WTC11 (cell line): Measurements from ENCODE around the gene RIC8A. TPM values are rescaled to one million over a fixed set of nuclear protein-coding genes. Genes with fewer than 3 reads are reported as not detected.

ENCODE experiments used
- ATAC-seq: fragments of 200-7000 bp; cut with Tn5 transposase; 2 replicates; pipeline ENCODE4 v1.10.0; 2021; ENCODE audit warnings: mild to moderate bottlenecking, moderate library complexity
- CTCF ChIA-PET: fragments of 300-600 bp; sonication (Branson Sonifier 250); formaldehyde crosslinking; loops from one replicate; lab custom pipeline; 2021; ENCODE audit warnings: antibody characterized with exemption; lab: Charles Lee
- POLR2A ChIA-PET: fragments of 350-600 bp; sonication (Branson Sonifier 250); formaldehyde crosslinking; loops from one replicate; lab custom pipeline; 2021; ENCODE audit warnings: antibody characterized with exemption; lab: Charles Lee
- DNase-seq: peaks from one replicate; pipeline ENCODE4 v3.0.0; 2021; ENCODE audit warnings: low spot score
- H3K27ac Mint-ChIP-seq: 2 replicates; pipeline ENCODE4 v1.8.0; 2021; ENCODE audit warnings: mixed read lengths
- H3K27me3 Mint-ChIP-seq: 2 replicates; pipeline ENCODE4 v1.8.0; 2021; ENCODE audit warnings: low read depth, mild to moderate bottlenecking, moderate library complexity, mixed read lengths
- H3K36me3 Mint-ChIP-seq: 2 replicates; pipeline ENCODE4 v1.8.0; 2021; ENCODE audit warnings: mixed read lengths
- H3K4me1 Mint-ChIP-seq: 2 replicates; pipeline ENCODE4 v1.8.0; 2022; ENCODE audit warnings: mixed read lengths
- H3K4me3 Mint-ChIP-seq: 2 replicates; pipeline ENCODE4 v1.8.0; 2021; ENCODE audit warnings: mild to moderate bottlenecking, moderate library complexity, mixed read lengths
- H3K9me3 Mint-ChIP-seq: 2 replicates; pipeline ENCODE4 v1.8.0; 2021; ENCODE audit warnings: mixed read lengths
- ATF1 ChIP-seq: sonication (generic); formaldehyde crosslinking; IDR thresholded peaks from 2 replicates; pipeline ENCODE4 v1.8.1; 2023; ENCODE audit warnings: mild to moderate bottlenecking, moderate library complexity, missing genetic modification reagents
- CBFB ChIP-seq: sonication (generic); formaldehyde crosslinking; IDR thresholded peaks from 2 replicates; pipeline ENCODE4 v1.8.1; 2022; ENCODE audit warnings: mild to moderate bottlenecking, low read depth, missing genetic modification reagents
- CREM ChIP-seq: sonication (generic); formaldehyde crosslinking; IDR thresholded peaks from 2 replicates; pipeline ENCODE4 v1.8.1; 2022; ENCODE audit warnings: mild to moderate bottlenecking, missing genetic modification reagents, moderate library complexity
- FOXJ3 ChIP-seq: sonication (generic); formaldehyde crosslinking; IDR thresholded peaks from 2 replicates; pipeline ENCODE4 v1.9.0; 2021; ENCODE audit warnings: missing genetic modification reagents, mild to moderate bottlenecking, borderline replicate concordance
- HMGA2 ChIP-seq: fragments of 250-450 bp; sonication (Bioruptor Pico); IDR thresholded peaks from 2 replicates; pipeline ENCODE4 v1.4.0; 2021; ENCODE audit warnings: mild to moderate bottlenecking, moderate library complexity
- JAZF1 ChIP-seq: fragments of 250-450 bp; sonication (Bioruptor Pico); IDR thresholded peaks from 2 replicates; pipeline ENCODE4 v1.9.0; 2021; ENCODE audit warnings: moderate library complexity, mild to moderate bottlenecking, inconsistent platforms
- KAT7 ChIP-seq: sonication (generic); formaldehyde crosslinking; IDR thresholded peaks from 2 replicates; pipeline ENCODE4 v1.8.1; 2023; ENCODE audit warnings: missing genetic modification reagents, mild to moderate bottlenecking, borderline replicate concordance
- MYBL2 ChIP-seq: sonication (generic); formaldehyde crosslinking; IDR thresholded peaks from 2 replicates; pipeline ENCODE4 v1.8.1; 2023; ENCODE audit warnings: mild to moderate bottlenecking, moderate library complexity, missing genetic modification reagents
- NR1H2 ChIP-seq: sonication (generic); formaldehyde crosslinking; IDR thresholded peaks from 2 replicates; pipeline ENCODE4 v1.9.0; 2021; ENCODE audit warnings: mild to moderate bottlenecking, moderate library complexity, missing genetic modification reagents
- NR2C2 ChIP-seq: sonication (generic); formaldehyde crosslinking; IDR thresholded peaks from 2 replicates; pipeline ENCODE4 v1.8.0; 2022; ENCODE audit warnings: mild to moderate bottlenecking, missing genetic modification reagents
- PRRX2 ChIP-seq: fragments of 250-450 bp; sonication (Bioruptor Pico); IDR thresholded peaks from 2 replicates; pipeline ENCODE4 v1.8.0; 2021; ENCODE audit warnings: mild to moderate bottlenecking
- RORB ChIP-seq: fragments of 250-450 bp; sonication (Bioruptor Pico); IDR thresholded peaks from 2 replicates; pipeline ENCODE4 v1.9.0; 2021; ENCODE audit warnings: mild to moderate bottlenecking
- TP53 ChIP-seq: sonication (generic); formaldehyde crosslinking; IDR thresholded peaks from 2 replicates; pipeline ENCODE4 v1.8.1; 2023; ENCODE audit warnings: mild to moderate bottlenecking, missing genetic modification reagents
- ZNF138 ChIP-seq: sonication (generic); formaldehyde crosslinking; conservative IDR thresholded peaks from 2 replicates; pipeline ENCODE4 v1.8.1; 2022; ENCODE audit warnings: mild to moderate bottlenecking, moderate library complexity, missing genetic modification reagents
- ZNF219 ChIP-seq: sonication (generic); formaldehyde crosslinking; IDR thresholded peaks from 2 replicates; pipeline ENCODE4 v1.8.0; 2023; ENCODE audit warnings: missing genetic modification reagents, mild to moderate bottlenecking, borderline replicate concordance
- ZNF416 ChIP-seq: fragments of 250-450 bp; sonication (Bioruptor Pico); IDR thresholded peaks from 2 replicates; pipeline ENCODE4 v1.9.0; 2021; ENCODE audit warnings: mild to moderate bottlenecking, inconsistent platforms
- total RNA-seq: library from RNA; stranded (reverse); gene quantifications from 3 replicates; pipeline ENCODE4 v1.2.3, GENCODE V29; 2021
- TF ChIP-seq, protein P1 (sequence below): sonication (generic); formaldehyde crosslinking; IDR thresholded peaks from 2 replicates; pipeline ENCODE4 v1.8.0; 2023; ENCODE audit warnings: mild to moderate bottlenecking, missing genetic modification reagents
- TF ChIP-seq, protein P2 (sequence below): sonication (generic); formaldehyde crosslinking; IDR thresholded peaks from 2 replicates; pipeline ENCODE4 v1.8.0; 2022; ENCODE audit warnings: missing genetic modification reagents
- TF ChIP-seq, protein P3 (sequence below): sonication (generic); formaldehyde crosslinking; IDR thresholded peaks from 2 replicates; pipeline ENCODE4 v1.8.1; 2023; ENCODE audit warnings: mild to moderate bottlenecking, moderate library complexity, missing genetic modification reagents
- TF ChIP-seq, protein P4 (sequence below): sonication (generic); formaldehyde crosslinking; IDR thresholded peaks from 2 replicates; pipeline ENCODE4 v1.8.1; 2023; ENCODE audit warnings: mild to moderate bottlenecking, missing genetic modification reagents
- TF ChIP-seq, protein P5 (sequence below): fragments of 250-450 bp; sonication (Bioruptor Pico); IDR thresholded peaks from 2 replicates; pipeline ENCODE4 v1.8.0; 2021; ENCODE audit warnings: mild to moderate bottlenecking

Gene RIC8A
- total RNA-seq, 1 experiment from 2014 or later: 68.3 TPM

DNA sequence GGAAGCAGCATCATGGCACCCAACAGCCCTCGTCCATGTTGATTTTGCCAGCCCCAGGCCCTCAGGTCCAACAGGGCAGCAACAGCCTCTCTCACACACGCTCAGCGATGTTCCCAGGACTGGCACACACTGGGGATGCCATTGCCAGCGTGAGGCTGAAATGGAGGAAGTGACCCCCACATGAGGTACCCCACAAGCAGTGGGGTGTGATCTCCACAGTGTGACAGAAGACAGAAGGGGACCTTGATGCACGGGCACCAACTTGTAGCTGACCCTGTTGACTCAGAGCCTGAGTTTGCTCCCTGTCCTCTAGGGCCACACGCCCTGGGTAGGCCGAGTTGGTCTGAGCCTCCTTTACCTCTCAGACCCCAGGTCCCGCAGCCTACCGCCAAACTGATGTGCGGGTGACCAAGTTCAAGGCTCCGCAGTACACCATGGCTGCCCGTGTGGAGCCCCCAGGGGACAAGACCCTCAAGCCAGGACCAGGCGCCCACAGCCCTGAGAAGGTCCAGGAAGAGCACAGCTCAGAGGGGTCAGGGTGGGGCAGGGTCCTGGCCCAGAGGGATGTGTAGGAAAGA lies 8.4 kb upstream of the RIC8A start (continued):
- TF ChIP-seq, protein P1, sequence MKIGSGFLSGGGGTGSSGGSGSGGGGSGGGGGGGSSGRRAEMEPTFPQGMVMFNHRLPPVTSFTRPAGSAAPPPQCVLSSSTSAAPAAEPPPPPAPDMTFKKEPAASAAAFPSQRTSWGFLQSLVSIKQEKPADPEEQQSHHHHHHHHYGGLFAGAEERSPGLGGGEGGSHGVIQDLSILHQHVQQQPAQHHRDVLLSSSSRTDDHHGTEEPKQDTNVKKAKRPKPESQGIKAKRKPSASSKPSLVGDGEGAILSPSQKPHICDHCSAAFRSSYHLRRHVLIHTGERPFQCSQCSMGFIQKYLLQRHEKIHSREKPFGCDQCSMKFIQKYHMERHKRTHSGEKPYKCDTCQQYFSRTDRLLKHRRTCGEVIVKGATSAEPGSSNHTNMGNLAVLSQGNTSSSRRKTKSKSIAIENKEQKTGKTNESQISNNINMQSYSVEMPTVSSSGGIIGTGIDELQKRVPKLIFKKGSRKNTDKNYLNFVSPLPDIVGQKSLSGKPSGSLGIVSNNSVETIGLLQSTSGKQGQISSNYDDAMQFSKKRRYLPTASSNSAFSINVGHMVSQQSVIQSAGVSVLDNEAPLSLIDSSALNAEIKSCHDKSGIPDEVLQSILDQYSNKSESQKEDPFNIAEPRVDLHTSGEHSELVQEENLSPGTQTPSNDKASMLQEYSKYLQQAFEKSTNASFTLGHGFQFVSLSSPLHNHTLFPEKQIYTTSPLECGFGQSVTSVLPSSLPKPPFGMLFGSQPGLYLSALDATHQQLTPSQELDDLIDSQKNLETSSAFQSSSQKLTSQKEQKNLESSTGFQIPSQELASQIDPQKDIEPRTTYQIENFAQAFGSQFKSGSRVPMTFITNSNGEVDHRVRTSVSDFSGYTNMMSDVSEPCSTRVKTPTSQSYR (CRISPR knock-in tag): no peak
- TF ChIP-seq NR2C2 (CRISPR knock-in tag): no peak
- TF ChIP-seq, protein P2, sequence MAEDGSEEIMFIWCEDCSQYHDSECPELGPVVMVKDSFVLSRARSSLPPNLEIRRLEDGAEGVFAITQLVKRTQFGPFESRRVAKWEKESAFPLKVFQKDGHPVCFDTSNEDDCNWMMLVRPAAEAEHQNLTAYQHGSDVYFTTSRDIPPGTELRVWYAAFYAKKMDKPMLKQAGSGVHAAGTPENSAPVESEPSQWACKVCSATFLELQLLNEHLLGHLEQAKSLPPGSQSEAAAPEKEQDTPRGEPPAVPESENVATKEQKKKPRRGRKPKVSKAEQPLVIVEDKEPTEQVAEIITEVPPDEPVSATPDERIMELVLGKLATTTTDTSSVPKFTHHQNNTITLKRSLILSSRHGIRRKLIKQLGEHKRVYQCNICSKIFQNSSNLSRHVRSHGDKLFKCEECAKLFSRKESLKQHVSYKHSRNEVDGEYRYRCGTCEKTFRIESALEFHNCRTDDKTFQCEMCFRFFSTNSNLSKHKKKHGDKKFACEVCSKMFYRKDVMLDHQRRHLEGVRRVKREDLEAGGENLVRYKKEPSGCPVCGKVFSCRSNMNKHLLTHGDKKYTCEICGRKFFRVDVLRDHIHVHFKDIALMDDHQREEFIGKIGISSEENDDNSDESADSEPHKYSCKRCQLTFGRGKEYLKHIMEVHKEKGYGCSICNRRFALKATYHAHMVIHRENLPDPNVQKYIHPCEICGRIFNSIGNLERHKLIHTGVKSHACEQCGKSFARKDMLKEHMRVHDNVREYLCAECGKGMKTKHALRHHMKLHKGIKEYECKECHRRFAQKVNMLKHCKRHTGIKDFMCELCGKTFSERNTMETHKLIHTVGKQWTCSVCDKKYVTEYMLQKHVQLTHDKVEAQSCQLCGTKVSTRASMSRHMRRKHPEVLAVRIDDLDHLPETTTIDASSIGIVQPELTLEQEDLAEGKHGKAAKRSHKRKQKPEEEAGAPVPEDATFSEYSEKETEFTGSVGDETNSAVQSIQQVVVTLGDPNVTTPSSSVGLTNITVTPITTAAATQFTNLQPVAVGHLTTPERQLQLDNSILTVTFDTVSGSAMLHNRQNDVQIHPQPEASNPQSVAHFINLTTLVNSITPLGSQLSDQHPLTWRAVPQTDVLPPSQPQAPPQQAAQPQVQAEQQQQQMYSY (CRISPR knock-in tag): no peak
- TF ChIP-seq, protein P3, sequence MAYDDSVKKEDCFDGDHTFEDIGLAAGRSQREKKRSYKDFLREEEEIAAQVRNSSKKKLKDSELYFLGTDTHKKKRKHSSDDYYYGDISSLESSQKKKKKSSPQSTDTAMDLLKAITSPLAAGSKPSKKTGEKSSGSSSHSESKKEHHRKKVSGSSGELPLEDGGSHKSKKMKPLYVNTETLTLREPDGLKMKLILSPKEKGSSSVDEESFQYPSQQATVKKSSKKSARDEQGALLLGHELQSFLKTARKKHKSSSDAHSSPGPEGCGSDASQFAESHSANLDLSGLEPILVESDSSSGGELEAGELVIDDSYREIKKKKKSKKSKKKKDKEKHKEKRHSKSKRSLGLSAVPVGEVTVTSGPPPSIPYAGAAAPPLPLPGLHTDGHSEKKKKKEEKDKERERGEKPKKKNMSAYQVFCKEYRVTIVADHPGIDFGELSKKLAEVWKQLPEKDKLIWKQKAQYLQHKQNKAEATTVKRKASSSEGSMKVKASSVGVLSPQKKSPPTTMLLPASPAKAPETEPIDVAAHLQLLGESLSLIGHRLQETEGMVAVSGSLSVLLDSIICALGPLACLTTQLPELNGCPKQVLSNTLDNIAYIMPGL (CRISPR knock-in tag): no peak
- no peak for TF ChIP-seq HMGA2 (CRISPR knock-in tag)
- TF ChIP-seq KAT7: no peak
- TF ChIP-seq, protein P4, sequence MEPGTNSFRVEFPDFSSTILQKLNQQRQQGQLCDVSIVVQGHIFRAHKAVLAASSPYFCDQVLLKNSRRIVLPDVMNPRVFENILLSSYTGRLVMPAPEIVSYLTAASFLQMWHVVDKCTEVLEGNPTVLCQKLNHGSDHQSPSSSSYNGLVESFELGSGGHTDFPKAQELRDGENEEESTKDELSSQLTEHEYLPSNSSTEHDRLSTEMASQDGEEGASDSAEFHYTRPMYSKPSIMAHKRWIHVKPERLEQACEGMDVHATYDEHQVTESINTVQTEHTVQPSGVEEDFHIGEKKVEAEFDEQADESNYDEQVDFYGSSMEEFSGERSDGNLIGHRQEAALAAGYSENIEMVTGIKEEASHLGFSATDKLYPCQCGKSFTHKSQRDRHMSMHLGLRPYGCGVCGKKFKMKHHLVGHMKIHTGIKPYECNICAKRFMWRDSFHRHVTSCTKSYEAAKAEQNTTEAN (CRISPR knock-in tag): no peak
- TF ChIP-seq ZNF219: no peak
- TF ChIP-seq CBFB: no peak
- no peak for TF ChIP-seq NR1H2 (CRISPR knock-in tag)

DNA sequence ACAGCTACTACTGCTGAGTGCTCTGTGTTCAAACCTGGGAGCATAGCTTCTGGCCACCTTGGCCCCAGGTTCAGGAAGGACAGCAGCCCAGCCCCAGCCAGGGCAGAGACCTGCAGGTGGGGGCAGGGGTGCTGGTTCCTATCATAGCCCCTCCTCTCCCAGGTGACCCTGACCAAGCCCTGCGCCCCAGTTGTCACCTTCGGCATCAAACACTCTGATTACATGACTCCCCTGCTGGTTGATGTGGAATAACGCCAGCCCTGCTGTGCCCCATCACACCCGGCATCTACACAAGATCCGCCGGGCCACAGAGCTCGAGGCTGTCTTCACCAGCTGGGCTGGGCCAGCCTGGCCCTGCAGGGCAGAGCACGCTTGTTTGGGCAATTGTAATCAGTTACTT lies 7.7 kb upstream of the RIC8A start:
- ATAC-seq (peak; percentile 43), DNase-seq (no peak)
- Mint-ChIP-seq H3K27ac (no peak overlapping the region), H3K9me3 (no peaks in the 10 kb centered on the region), H3K4me3 (no peak overlapping the region)
- ChIA-PET POLR2A (no interaction called here), CTCF (interaction anchor here (0.8 to 1.6 kb wide), 4 partner anchors 35 to 208 kb away, joined by 3 to 5 read pairs (median 4); no protein-coding TSS in a partner anchor)
- TF ChIP-seq FOXJ3 (CRISPR knock-in tag) (no peak), MYBL2 (CRISPR knock-in tag) (no peak), JAZF1 (CRISPR knock-in tag) (no peak), PRRX2 (no peak), HMGA2 (CRISPR knock-in tag) (no peak), NR2C2 (CRISPR knock-in tag) (no peak), TP53 (CRISPR knock-in tag) (no peak), ATF1 (CRISPR knock-in tag) (no peak), RORB (CRISPR knock-in tag) (no peak), ZNF416 (CRISPR knock-in tag) (no peak), CBFB (no peak), CREM (CRISPR knock-in tag) (no peak), ZNF138 (CRISPR knock-in tag) (no peak)
- TF ChIP-seq, protein P5, sequence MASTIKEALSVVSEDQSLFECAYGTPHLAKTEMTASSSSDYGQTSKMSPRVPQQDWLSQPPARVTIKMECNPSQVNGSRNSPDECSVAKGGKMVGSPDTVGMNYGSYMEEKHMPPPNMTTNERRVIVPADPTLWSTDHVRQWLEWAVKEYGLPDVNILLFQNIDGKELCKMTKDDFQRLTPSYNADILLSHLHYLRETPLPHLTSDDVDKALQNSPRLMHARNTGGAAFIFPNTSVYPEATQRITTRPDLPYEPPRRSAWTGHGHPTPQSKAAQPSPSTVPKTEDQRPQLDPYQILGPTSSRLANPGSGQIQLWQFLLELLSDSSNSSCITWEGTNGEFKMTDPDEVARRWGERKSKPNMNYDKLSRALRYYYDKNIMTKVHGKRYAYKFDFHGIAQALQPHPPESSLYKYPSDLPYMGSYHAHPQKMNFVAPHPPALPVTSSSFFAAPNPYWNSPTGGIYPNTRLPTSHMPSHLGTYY: no peak
- TF ChIP-seq, all 79 proteins: peak for 0
- Mint-ChIP-seq H3K36me3 (peaks cover 6% of the 10 kb centered on the region), H3K4me1 (no peaks in the 10 kb centered on the region), H3K27me3 (peaks cover 2% of the 10 kb centered on the region; the same call in 1 of the 2 replicates)
